Parathyroid adenoma (tissue), 2 donors: ENCODE results near the gene CERT1.

Source experiments
- H2AFZ ChIP-seq: fragments of 300-600 bp; sonication (generic); one replicate; pipeline ENCODE4 v1.7.0; 2017; ENCODE audit warnings: antibody characterized with exemption, mild to moderate bottlenecking
- H3K27ac ChIP-seq: fragments of 300-600 bp; sonication (generic); one replicate; pipeline ENCODE4 v1.7.0; 2017
- H3K27me3 ChIP-seq: fragments of 300-600 bp; sonication (generic); one replicate; pipeline ENCODE4 v1.7.0; 2017; ENCODE audit warnings: low read length; ENCODE audit not compliant: control insufficient read depth, insufficient read depth
- H3K36me3 ChIP-seq: fragments of 300-600 bp; sonication (generic); one replicate; pipeline ENCODE4 v1.7.0; 2017; ENCODE audit warnings: low read length; ENCODE audit not compliant: control insufficient read depth, insufficient read depth
- H3K4me1 ChIP-seq: fragments of 300-600 bp; sonication (generic); one replicate; pipeline ENCODE4 v1.7.0; 2017; ENCODE audit warnings: control low read depth
- H3K4me2 ChIP-seq: fragments of 300-600 bp; sonication (generic); one replicate; pipeline ENCODE4 v1.7.0; 2017; ENCODE audit warnings: low read length
- H3K4me3 ChIP-seq: fragments of 300-600 bp; sonication (generic); one replicate; pipeline ENCODE4 v1.7.0; 2017; ENCODE audit warnings: low read depth, low read length
- H3K79me2 ChIP-seq: fragments of 300-600 bp; sonication (generic); one replicate; pipeline ENCODE4 v1.7.0; 2017; ENCODE audit warnings: control low read depth
- H3K9ac ChIP-seq: fragments of 300-600 bp; sonication (generic); one replicate; pipeline ENCODE4 v1.7.0; 2017; ENCODE audit warnings: mild to moderate bottlenecking
- H3K9me3 ChIP-seq: fragments of 300-600 bp; sonication (generic); one replicate; pipeline ENCODE4 v1.7.0; 2017; ENCODE audit warnings: low read length; ENCODE audit not compliant: control insufficient read depth
- CTCF ChIP-seq: fragments of 300-600 bp; sonication (generic); IDR thresholded peaks from one replicate; pipeline ENCODE4 v1.7.0; 2017; ENCODE audit warnings: antibody characterized with exemption, mild to moderate bottlenecking
- donor health status: primary hyperparathyroidism.

The CERT1 gene

GRCh38 chr5:75460942-75461610 is 50.4 kb downstream of the CERT1 start:
- no peak overlapping the region for H3K4me3 ChIP-seq
- H2AFZ ChIP-seq = no peak overlapping the region
- no peak for TF ChIP-seq CTCF
- no peak overlapping the region for H3K27ac ChIP-seq
- no peaks in the 10 kb centered on the region for H3K27me3 ChIP-seq
- no peaks in the 10 kb centered on the region for H3K9me3 ChIP-seq
- H3K4me1 ChIP-seq = peaks cover 2% of the 10 kb centered on the region
- no peak overlapping the region for H3K9ac ChIP-seq
- no peak overlapping the region for H3K4me2 ChIP-seq
- H3K79me2 ChIP-seq = peaks cover 18% of the 10 kb centered on the region
- H3K36me3 ChIP-seq = no peaks in the 10 kb centered on the region

- Histone ChIP-seq H3K9ac (no peak overlapping the region), H3K79me2 (peaks cover 18% of the 10 kb centered on the region), H3K9me3 (no peaks in the 10 kb centered on the region), H3K27me3 (no peaks in the 10 kb centered on the region), H2AFZ (no peak overlapping the region), H3K27ac (no peak overlapping the region), H3K4me3 (no peak overlapping the region), H3K4me1 (peaks cover 2% of the 10 kb centered on the region), H3K36me3 (no peaks in the 10 kb centered on the region), H3K4me2 (no peak overlapping the region)
- no peak for TF ChIP-seq CTCF
These were observed 50.9 kb downstream of the CERT1 start for GRCh38 chr5:75460532-75460931.

GRCh38 chr5:75457691-75458090 is 53.7 kb downstream of the CERT1 start:
- H3K4me1 ChIP-seq = no peaks in the 10 kb centered on the region
- no peak for TF ChIP-seq CTCF

GRCh38 chr5:75457161-75457560 is 54.3 kb downstream of the CERT1 start:
- Histone ChIP-seq H3K4me3 (no peak overlapping the region), H3K27me3 (no peaks in the 10 kb centered on the region), H3K36me3 (no peaks in the 10 kb centered on the region), H3K4me2 (no peak overlapping the region), H3K27ac (no peak overlapping the region), H3K9me3 (no peaks in the 10 kb centered on the region), H2AFZ (no peak overlapping the region), H3K79me2 (peaks cover 15% of the 10 kb centered on the region), H3K4me1 (no peaks in the 10 kb centered on the region), H3K9ac (no peak overlapping the region)
- TF ChIP-seq CTCF = no peak

More at GRCh38 chr5:75457691-75458090, 53.7 kb downstream of the CERT1 start:
- Histone ChIP-seq H3K4me3 (no peak overlapping the region), H2AFZ (no peak overlapping the region), H3K36me3 (no peaks in the 10 kb centered on the region), H3K27me3 (no peaks in the 10 kb centered on the region), H3K79me2 (peaks cover 18% of the 10 kb centered on the region), H3K27ac (no peak overlapping the region), H3K4me2 (no peak overlapping the region), H3K9me3 (no peaks in the 10 kb centered on the region), H3K9ac (no peak overlapping the region)

- no peaks in the 10 kb centered on the region for H3K27me3 ChIP-seq
- peaks cover 20% of the 10 kb centered on the region for H3K79me2 ChIP-seq
- H3K9ac ChIP-seq = no peak overlapping the region
- no peak for TF ChIP-seq CTCF
- no peak overlapping the region for H3K4me3 ChIP-seq
- H3K4me2 ChIP-seq = no peak overlapping the region
- H3K4me1 ChIP-seq = peaks cover 9% of the 10 kb centered on the region
- no peak overlapping the region for H3K27ac ChIP-seq
- H3K36me3 ChIP-seq = no peaks in the 10 kb centered on the region
- H3K9me3 ChIP-seq = no peaks in the 10 kb centered on the region
- H2AFZ ChIP-seq = no peak overlapping the region
These were observed 61.4 kb downstream of the CERT1 start for GRCh38 chr5:75450069-75450468.
